Bronchial epithelial cell (primary cell): ENCODE measurements around the gene CCDC152. TPM values are rescaled to one million over a fixed set of nuclear protein-coding genes. Genes with fewer than 3 reads are reported as not detected.

Experiments used
- DNase-seq: peaks from one replicate; pipeline ENCODE4 v3.0.0-alpha.2; 2010; ENCODE audit warnings: low read depth
- FAIRE-seq: peaks from 2 replicates; lab custom pipeline; 2011; peaks lifted over from hg19 to GRCh38; lab: Jason Lieb, UNC
- H3K27me3 ChIP-seq: 2 replicates; pipeline ENCODE4 v1.5.1; 2011; ENCODE audit warnings: low read length; ENCODE audit not compliant: control insufficient read depth, insufficient read depth
- H3K36me3 ChIP-seq: 2 replicates; pipeline ENCODE4 v1.5.1; 2011; ENCODE audit warnings: low read length; ENCODE audit not compliant: control insufficient read depth, insufficient read depth
- H3K4me3 ChIP-seq: 2 replicates; pipeline ENCODE4 v1.5.1; 2011; ENCODE audit warnings: mild to moderate bottlenecking, low read depth, low read length, control low read depth
- CTCF ChIP-seq: IDR thresholded peaks from 2 replicates; pipeline ENCODE4 v1.5.1; 2011; ENCODE audit warnings: mild to moderate bottlenecking, moderate library complexity, low read length, control low read depth, inconsistent platforms; ENCODE audit not compliant: insufficient read depth, severe bottlenecking
- total RNA-seq: library from RNA; depleted of rRNA; stranded (reverse); fragments of >200 nt; gene quantifications from 2 replicates; pipeline ENCODE4 v1.2.1, GENCODE V29; 2014

The CCDC152 gene
- total RNA-seq, 1 donor from 2014 or later: under 0.01 TPM

GRCh38 chr5:42804717-42805339, 48.2 kb downstream of the CCDC152 start:
- H3K4me3 ChIP-seq: no peak overlapping the region
- FAIRE-seq (no peak), DNase-seq (no peak)
- no peaks in the 10 kb centered on the region for H3K27me3 ChIP-seq
- TF ChIP-seq CTCF: no peak
- no peaks in the 10 kb centered on the region for H3K36me3 ChIP-seq

- H3K4me3 ChIP-seq: no peak overlapping the region
- no peak for DNase-seq
- no peaks in the 10 kb centered on the region for H3K27me3 ChIP-seq
- H3K36me3 ChIP-seq: no peaks in the 10 kb centered on the region
- TF ChIP-seq CTCF: no peak
- no peak for FAIRE-seq
Measured at GRCh38 chr5:42806004-42806700, 49.5 kb downstream of the CCDC152 start.

GRCh38 chr5:42806701-42807262, 50.2 kb downstream of the CCDC152 start:
- TF ChIP-seq CTCF: no peak

GRCh38 chr5:42807722-42808447, 51.3 kb downstream of the CCDC152 start:
- TF ChIP-seq CTCF: no peak
- H3K36me3 ChIP-seq: no peaks in the 10 kb centered on the region
- no peak overlapping the region for H3K4me3 ChIP-seq
- no peak for FAIRE-seq
- DNase-seq: no peak
- no peaks in the 10 kb centered on the region for H3K27me3 ChIP-seq

More at GRCh38 chr5:42806701-42807262, 50.2 kb downstream of the CCDC152 start:
- H3K4me3 ChIP-seq: no peak overlapping the region
- DNase-seq: no peak
- no peaks in the 10 kb centered on the region for H3K36me3 ChIP-seq
- FAIRE-seq: no peak
- H3K27me3 ChIP-seq: no peaks in the 10 kb centered on the region

GRCh38 chr5:42808888-42809611, 52.4 kb downstream of the CCDC152 start:
- FAIRE-seq (no peak), DNase-seq (no peak)
- Histone ChIP-seq H3K36me3 (no peaks in the 10 kb centered on the region), H3K27me3 (no peaks in the 10 kb centered on the region), H3K4me3 (no peak overlapping the region)
- no peak for TF ChIP-seq CTCF
